SIG-M5 treated with dmso at 0.1 percent for 504 hours (cell line): ENCODE results near the gene SDK1.
A peak's percentile ranks its signal among the peaks of the same experiment; 100 is the strongest.

ENCODE experiments used
- DNase-seq: peaks from one replicate; lab custom pipeline; 2025; ENCODE audit not compliant: unreplicated experiment; lab: John Stamatoyannopoulos, UW

The SDK1 gene

GRCh38 chr7:4168541-4168940 lies 867.5 kb downstream of the SDK1 start:
- no peak for DNase-seq

DNA sequence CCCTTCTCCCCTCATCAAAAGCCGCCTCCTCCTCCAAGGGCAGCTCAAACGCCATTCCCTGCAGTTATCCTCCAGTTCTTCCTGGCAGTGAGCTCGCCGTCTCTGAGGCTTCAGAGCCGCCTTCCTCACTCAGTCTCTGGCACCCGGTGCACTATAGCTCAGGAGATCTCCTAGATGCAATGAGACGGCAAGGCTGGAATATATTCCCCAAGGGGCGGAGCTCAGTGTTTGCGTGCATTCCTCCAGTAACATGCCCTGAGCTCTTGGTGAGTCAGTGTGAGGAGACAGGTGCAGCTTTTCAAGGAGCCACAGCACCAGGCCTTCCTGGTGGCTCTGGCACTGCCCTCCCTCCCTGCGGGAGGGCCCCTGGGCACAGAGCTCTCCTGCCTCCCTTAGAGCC lies 868.4 kb downstream of the SDK1 start:
- DNase-seq: peak; percentile 18

DNA sequence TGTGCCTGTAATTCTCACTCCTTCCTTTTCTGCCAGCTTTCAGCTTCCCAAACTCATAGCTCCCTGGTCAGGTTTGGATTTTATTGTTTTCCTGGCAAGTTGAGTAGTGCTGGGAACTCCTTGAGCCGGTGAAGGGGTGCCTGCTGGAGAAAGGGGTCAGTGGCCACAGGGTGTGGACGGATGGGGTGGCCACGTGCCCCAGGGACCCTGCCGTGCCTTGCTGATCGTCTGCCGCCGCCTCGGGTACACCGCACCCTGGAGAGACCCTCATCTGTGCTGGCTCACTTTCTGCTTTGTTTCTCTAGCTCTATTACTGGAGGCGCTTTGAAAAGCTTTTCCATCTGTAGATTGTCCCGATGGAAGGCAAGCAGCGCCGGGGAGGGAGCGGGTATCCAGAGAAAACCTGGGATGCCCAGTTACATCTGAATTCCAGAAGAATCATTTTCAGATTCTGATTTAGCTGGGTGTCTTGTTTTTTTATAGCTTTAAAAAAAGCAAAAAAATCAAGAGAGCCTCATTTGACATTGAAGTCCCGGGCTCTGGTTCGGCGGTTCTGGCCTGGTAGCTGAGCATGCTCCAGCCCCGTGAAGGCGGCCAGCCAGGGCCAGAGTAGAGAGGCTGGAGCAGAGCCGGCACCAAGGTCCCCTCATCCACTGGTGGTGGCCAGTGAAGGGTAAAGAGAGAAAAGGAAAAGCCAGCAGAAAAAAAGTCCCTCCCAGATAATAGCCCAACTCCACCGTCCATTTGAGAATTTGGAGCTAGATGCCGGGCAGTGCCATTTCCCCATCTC lies 870.1 kb downstream of the SDK1 start:
- DNase-seq: no peak

- DNase-seq: no peak
Observed at GRCh38 chr7:4172883-4173282, 871.8 kb downstream of the SDK1 start.

DNA sequence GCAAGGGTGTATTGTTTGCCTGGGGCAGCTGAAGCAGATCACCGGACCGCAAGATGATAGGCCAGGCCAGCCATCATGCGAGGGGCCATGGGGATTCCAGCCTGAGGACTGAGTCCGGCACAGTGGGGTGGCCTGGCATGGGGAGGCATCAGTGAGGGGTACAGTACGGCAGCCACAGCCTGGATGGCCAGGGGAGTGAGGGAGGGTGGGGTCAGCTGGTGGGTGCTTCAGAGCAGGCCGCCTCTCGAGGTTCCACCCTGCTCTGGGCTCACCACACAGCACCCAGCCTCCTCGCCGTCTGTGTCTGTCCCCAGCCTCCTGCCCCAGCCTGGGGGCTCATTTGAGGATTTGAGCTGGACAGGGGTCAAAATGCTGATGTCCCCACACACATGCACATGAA lies 872.6 kb downstream of the SDK1 start:
- no peak for DNase-seq

- DNase-seq: no peak
Observed at GRCh38 chr7:4174016-4174415, 873.0 kb downstream of the SDK1 start.

DNA sequence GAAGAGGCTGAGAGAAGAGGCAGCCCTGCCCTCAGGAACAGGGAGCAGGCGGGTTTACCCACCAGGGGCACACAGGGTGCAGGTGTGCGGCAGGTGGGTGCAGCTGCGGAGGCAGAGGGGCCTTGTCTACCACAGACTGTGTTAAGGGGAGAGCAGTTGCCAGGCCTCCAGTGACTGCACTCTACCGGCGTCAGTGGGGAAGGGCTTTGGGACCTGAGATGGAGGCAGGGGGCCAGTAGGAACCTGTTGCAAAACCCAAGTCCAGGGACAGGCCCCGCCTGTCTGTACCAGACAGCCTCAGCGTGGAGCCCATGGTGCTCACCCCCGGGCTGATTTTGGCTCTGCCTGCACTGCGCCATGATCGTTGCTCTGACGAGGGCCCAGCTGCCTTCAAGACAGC lies 873.4 kb downstream of the SDK1 start:
- DNase-seq: no peak

- DNase-seq: no peak
Observed at GRCh38 chr7:4174884-4175283, 873.8 kb downstream of the SDK1 start.

DNA sequence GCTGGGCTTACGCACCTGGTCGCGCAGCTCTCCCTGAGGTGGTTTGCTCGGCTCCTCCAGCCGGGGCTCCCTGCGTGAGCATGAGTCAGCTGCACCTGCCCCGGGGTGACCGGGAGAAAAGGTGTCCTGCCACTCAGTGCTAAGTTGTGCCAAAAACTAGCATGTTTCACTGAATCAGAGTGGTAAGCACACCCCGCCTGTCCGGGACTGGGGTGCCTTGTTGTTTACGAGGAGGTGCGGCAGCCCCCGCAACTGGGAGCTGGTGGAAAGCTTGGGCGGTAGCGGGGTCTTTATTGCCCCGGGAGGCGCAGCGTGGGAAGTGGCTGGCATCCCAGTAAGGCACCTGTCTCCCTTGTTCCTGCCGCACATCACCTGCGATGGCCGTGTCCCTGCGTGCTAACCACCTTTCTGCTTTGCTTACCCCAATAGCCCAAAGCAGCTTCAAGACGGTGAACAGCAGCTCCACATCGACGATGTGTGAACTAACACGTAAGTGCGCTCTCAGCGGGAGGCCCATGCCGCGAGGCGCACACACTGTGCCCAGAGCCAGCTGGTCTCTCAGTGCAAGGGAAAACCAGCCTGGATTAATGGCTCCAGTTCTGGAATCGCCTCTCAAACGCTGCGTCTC lies 874.4 kb downstream of the SDK1 start:
- DNase-seq: no peak

- no peak for DNase-seq
Observed at GRCh38 chr7:4177001-4177400, 875.9 kb downstream of the SDK1 start.

- DNase-seq: no peak
Observed at GRCh38 chr7:4178416-4178815, 877.4 kb downstream of the SDK1 start.

- no peak for DNase-seq
Observed at GRCh38 chr7:4178916-4179687, 878.0 kb downstream of the SDK1 start.

GRCh38 chr7:4179688-4180380 lies 878.8 kb downstream of the SDK1 start:
- no peak for DNase-seq

- no peak for DNase-seq
Observed at GRCh38 chr7:4181446-4181845, 880.4 kb downstream of the SDK1 start.

DNA sequence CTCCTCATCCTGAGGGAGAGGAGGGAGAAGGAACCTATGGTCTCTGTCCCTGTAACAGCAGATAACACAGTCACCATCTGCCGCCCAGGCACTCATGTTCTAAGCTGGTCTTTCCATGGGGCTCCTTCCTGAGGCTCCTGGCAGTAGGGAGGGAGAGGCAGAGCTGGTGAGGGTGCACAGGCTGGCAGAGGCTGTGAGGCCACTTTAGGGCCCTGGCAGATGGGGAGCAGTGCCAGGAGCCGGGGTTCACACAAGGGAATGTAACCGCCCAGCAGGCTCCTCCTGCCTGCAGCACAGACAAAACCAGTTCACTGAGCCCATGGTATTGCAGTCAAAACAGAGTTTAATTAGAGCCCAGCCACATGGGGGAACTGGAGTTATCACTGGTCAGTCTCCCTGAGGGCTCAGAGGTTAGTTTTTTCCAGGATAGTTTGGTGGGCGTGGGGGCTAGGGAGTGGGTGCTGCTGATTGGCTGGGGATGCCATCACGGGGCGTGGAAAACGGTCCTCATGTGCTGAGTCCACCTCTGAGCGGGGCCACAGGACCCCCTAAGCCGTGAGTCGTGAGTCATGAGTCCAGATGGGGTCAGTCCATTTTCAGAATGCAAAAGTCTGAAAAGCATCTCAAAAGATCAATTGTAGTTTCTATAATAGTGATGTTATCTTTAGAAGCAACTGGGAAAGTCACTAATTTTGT lies 881.7 kb downstream of the SDK1 start:
- DNase-seq: no peak

DNA sequence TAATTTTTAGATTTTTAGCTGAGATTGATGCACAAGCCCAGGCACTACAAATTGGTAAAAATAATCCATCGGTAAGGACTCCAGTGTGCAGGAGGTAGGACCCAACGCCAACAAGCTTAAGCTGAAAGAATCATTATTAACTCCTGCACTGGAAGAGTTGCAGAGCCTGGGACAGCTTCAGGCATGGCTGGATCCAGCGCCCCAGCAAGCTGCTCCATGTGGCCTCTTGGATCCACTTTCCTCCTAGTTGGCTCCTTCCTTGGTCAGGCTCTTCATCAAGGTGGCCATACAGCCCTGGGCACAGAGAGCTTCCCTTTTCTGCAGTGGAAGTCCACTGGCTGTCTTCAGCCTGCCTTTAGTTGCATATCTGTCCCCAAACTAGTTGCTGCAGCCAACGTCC lies 883.6 kb downstream of the SDK1 start:
- no peak for DNase-seq

GRCh38 chr7:4185136-4185535 lies 884.1 kb downstream of the SDK1 start:
- DNase-seq: no peak

DNA sequence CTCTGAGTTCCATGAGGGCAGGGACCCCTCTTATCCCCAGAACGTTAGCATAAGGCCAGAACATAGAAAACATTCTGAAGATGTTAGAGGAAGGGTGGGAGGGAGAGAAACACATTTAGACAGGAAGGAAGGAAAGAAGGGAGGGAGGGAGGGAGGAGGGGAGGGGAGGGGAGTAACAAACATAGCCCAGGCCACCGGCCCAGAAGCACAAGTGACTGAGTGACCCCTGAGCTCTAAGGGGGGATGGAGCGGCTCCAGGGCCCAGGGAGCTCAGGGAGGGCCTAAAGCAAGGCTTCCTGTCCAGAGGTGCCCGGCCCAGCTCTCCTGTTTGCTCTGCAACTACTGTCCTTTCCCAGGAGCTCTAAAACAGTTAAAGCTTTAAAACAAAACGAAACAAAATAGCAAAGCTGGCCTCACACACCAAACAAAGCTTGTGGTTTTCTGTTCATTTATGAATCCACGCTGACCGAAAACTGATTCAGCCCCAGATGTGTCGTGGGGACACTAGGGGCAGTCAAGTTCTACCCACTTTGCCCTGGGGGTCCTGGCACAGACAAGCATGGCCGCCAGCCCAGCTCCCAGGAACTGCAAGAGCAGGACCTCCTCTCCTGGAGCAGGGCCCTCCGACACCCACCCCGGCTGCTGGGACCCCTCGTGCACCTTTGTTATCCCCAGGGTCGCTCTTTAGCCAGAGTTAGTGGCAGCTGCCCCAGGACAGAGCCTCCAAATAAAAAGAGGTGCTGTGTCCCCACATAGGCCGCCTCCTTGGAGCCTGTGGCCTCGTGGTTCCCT lies 884.9 kb downstream of the SDK1 start:
- DNase-seq: no peak

GRCh38 chr7:4186513-4186780 lies 885.4 kb downstream of the SDK1 start:
- DNase-seq: no peak

- no peak for DNase-seq
Observed at GRCh38 chr7:4188651-4189050, 887.6 kb downstream of the SDK1 start.
